Panc1 (cell line): ENCODE results near the gene PLA2G2E. TPM values are rescaled to one million over a fixed set of nuclear protein-coding genes. Genes with fewer than 3 reads are reported as not detected.

ENCODE experiments used
- ATAC-seq: fragments of 200-7000 bp; cut with Tn5 transposase; 2 replicates; pipeline ENCODE4 v1.9.1; 2020; ENCODE audit warnings: mild to moderate bottlenecking, moderate library complexity
- BruUV-seq: library from RNA; stranded (reverse); fragments of 400-500 nt; replicated peaks from 2 replicates; lab custom pipeline; 2021; lab: Mats Ljungman, UMichigan
- CTCF ChIA-PET: fragments of 300-600 bp; sonication (Branson Sonifier 250); formaldehyde crosslinking; loops from one replicate; lab custom pipeline; 2022; ENCODE audit warnings: antibody characterized with exemption; lab: Charles Lee
- POLR2A ChIA-PET: fragments of 300-600 bp; sonication (Branson Sonifier 250); formaldehyde crosslinking; loops from one replicate; lab custom pipeline; 2022; ENCODE audit warnings: antibody characterized with exemption; lab: Charles Lee
- DNase-seq: peaks from one replicate; pipeline ENCODE4 v3.0.0-alpha.2; 2010; ENCODE audit warnings: low read depth, low spot score
- H3K27ac ChIP-seq: 2 replicates; pipeline ENCODE4 v1.5.1; 2011; ENCODE audit warnings: mild to moderate bottlenecking, low read length, inconsistent platforms
- H3K27me3 ChIP-seq: fragments of 200-500 bp; sonication (Bioruptor generic); 2 replicates; pipeline ENCODE4 v1.6.0; 2014; ENCODE audit warnings: low read length, inconsistent platforms; ENCODE audit not compliant: control insufficient read depth, insufficient read depth
- H3K36me3 ChIP-seq: fragments of 200-500 bp; sonication (Bioruptor generic); 2 replicates; pipeline ENCODE4 v1.5.1; 2014; ENCODE audit warnings: inconsistent platforms, mild to moderate bottlenecking, low read length, moderate library complexity; ENCODE audit not compliant: control insufficient read depth, insufficient read depth
- H3K4me1 ChIP-seq: 2 replicates; pipeline ENCODE4 v1.5.1; 2011; ENCODE audit warnings: inconsistent platforms, mild to moderate bottlenecking, low read length, moderate library complexity; ENCODE audit not compliant: control insufficient read depth, insufficient read depth
- H3K4me3 ChIP-seq, 2 experiments: 2 replicates each; pipeline ENCODE4 v1.5.1; 2011 to 2012; ENCODE audit warnings: low read depth in 2 of 2, low read length in 2 of 2, mild to moderate bottlenecking in 2 of 2, inconsistent platforms in 1 of 2, moderate library complexity in 1 of 2
- H3K9me3 ChIP-seq: fragments of 200-500 bp; sonication (Bioruptor generic); 2 replicates; pipeline ENCODE4 v1.5.1; 2014; ENCODE audit warnings: low read depth, mild to moderate bottlenecking, inconsistent platforms, low read length, moderate library complexity; ENCODE audit not compliant: control insufficient read depth, insufficient read depth
- CTCF ChIP-seq: fragments of 450-650 bp; IDR thresholded peaks from 2 replicates; pipeline ENCODE4 v1.5.1; 2017; ENCODE audit warnings: mild to moderate bottlenecking
- POLR2AphosphoS5 ChIP-seq: IDR thresholded peaks from 2 replicates; pipeline ENCODE4 v1.6.1; 2012; ENCODE audit warnings: mild to moderate bottlenecking, low read depth, low read length, moderate library complexity
- SIN3A ChIP-seq: IDR thresholded peaks from 2 replicates; pipeline ENCODE4 v1.6.1; 2012; ENCODE audit warnings: low read depth, mild to moderate bottlenecking, low read length, moderate library complexity, borderline replicate concordance; ENCODE audit not compliant: insufficient read depth
- TCF7L2 ChIP-seq: IDR thresholded peaks from 2 replicates; pipeline ENCODE4 v1.6.1; 2011; ENCODE audit warnings: mild to moderate bottlenecking, low read depth, low read length, inconsistent platforms
- in situ Hi-C: cut with HindIII; loops from 2 replicates; pipeline ENCODE4 v1.10.0; 2016; ENCODE audit warnings: low sequenced_read_pairs, low pct_unique_long_range_greater_than_20kb
- intact Hi-C: fragments of 100-400 bp; cut with micrococcal nuclease; formaldehyde crosslinking; loops from one replicate; pipeline ENCODE4 v1.10.0; 2022; ENCODE audit not compliant: unreplicated experiment
- total RNA-seq: library from RNA; stranded (reverse); gene quantifications from one replicate; pipeline ENCODE4 v1.2.1, GENCODE V29; 2021; ENCODE audit not compliant: unreplicated experiment
- TF ChIP-seq, protein P1 (sequence below), 2 experiments: IDR thresholded peaks; 2 replicates each; pipeline ENCODE4 v1.6.1; 2011 to 2012; ENCODE audit warnings: low read depth in 2 of 2, control low read depth in 1 of 2, low read length in 1 of 2, mild to moderate bottlenecking in 1 of 2, moderate library complexity in 1 of 2; ENCODE audit not compliant: insufficient read depth in 1 of 2

The PLA2G2E gene
- total RNA-seq, 1 experiment from 2014 or later: not detected

DNA sequence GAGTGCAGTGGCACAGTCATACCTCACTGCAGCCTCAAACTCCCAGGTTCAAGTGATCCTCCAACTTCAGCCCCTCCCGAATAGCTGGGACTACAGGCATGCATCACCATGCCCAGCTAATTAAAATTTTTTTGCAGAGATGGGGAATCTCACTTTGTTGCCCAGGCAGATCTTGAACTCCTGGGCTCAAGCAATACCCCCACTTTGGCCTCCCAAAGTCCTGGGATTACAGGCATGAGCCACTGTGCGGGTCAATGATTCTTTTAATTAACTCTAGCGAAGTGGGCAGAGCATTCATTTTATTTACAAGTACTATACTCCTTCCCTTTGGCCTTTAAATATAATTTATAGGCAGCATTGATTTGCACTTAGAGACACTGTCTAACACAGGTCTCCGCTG lies 43.8 kb downstream of the PLA2G2E start:
- Histone ChIP-seq H3K27me3 (no peaks in the 10 kb centered on the region), H3K9me3 (no peaks in the 10 kb centered on the region), H3K4me1 (peaks cover 9% of the 10 kb centered on the region), H3K36me3 (peaks cover 3% of the 10 kb centered on the region; the same call in 1 of the 2 replicates), H3K27ac (no peak overlapping the region), H3K4me3 (no peak overlapping the region)
- TF ChIP-seq, protein P1, sequence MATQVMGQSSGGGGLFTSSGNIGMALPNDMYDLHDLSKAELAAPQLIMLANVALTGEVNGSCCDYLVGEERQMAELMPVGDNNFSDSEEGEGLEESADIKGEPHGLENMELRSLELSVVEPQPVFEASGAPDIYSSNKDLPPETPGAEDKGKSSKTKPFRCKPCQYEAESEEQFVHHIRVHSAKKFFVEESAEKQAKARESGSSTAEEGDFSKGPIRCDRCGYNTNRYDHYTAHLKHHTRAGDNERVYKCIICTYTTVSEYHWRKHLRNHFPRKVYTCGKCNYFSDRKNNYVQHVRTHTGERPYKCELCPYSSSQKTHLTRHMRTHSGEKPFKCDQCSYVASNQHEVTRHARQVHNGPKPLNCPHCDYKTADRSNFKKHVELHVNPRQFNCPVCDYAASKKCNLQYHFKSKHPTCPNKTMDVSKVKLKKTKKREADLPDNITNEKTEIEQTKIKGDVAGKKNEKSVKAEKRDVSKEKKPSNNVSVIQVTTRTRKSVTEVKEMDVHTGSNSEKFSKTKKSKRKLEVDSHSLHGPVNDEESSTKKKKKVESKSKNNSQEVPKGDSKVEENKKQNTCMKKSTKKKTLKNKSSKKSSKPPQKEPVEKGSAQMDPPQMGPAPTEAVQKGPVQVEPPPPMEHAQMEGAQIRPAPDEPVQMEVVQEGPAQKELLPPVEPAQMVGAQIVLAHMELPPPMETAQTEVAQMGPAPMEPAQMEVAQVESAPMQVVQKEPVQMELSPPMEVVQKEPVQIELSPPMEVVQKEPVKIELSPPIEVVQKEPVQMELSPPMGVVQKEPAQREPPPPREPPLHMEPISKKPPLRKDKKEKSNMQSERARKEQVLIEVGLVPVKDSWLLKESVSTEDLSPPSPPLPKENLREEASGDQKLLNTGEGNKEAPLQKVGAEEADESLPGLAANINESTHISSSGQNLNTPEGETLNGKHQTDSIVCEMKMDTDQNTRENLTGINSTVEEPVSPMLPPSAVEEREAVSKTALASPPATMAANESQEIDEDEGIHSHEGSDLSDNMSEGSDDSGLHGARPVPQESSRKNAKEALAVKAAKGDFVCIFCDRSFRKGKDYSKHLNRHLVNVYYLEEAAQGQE (IDR thresholded peaks at IDR 0.05; ENCODE audit: insufficient read depth in 1 of 2, low read depth in 2 of 2, low read length in 1 of 2): no peak
- no peak for TF ChIP-seq POLR2AphosphoS5
- TF ChIP-seq TCF7L2: no peak
- no peak for TF ChIP-seq CTCF
- no peak for TF ChIP-seq SIN3A
- ATAC-seq (no peak), DNase-seq (no peak)
- no TSS peak for BruUV-seq
- ChIA-PET POLR2A (interaction anchor here (0.6 kb wide), 1 partner anchor 200 kb away, joined by 5 read pairs; no protein-coding TSS in a partner anchor), CTCF (no interaction called here)
- in situ Hi-C loops (no loop called here), intact Hi-C loops (no loop called here)

GRCh38 chr1:19879227-19879626 lies 44.2 kb downstream of the PLA2G2E start:
- intact Hi-C loops: no loop called here
- peaks cover 3% of the 10 kb centered on the region; the same call in 1 of the 2 replicates for H3K36me3 ChIP-seq
- TF ChIP-seq, protein P1 (IDR thresholded peaks at IDR 0.05; ENCODE audit: insufficient read depth in 1 of 2, low read depth in 2 of 2, low read length in 1 of 2): no peak
- TF ChIP-seq SIN3A (no peak), TCF7L2 (no peak), POLR2AphosphoS5 (no peak), CTCF (no peak)
- no peaks in the 10 kb centered on the region for H3K27me3 ChIP-seq
- H3K27ac ChIP-seq: no peak overlapping the region
- peaks cover 8% of the 10 kb centered on the region for H3K4me1 ChIP-seq
- no peaks in the 10 kb centered on the region for H3K9me3 ChIP-seq
- ATAC-seq (no peak), DNase-seq (no peak)
- ChIA-PET POLR2A (interaction anchor here (0.6 kb wide), 1 partner anchor 199 kb away, joined by 5 read pairs; no protein-coding TSS in a partner anchor), CTCF (no interaction called here)
- BruUV-seq: no TSS peak
- H3K4me3 ChIP-seq: no peak overlapping the region
- in situ Hi-C loops: no loop called here
